ENCODE results near the gene ZBTB1. TPM values are rescaled to one million over a fixed set of nuclear protein-coding genes. Genes with fewer than 3 reads are reported as not detected.
A peak's percentile ranks its signal among the peaks of the same experiment; 100 is the strongest.

The ZBTB1 gene
- total and polyA plus RNA-seq, 10 of the 15 experiments (the other 5 are each of a cell fraction or from before 2014, with no cell fraction given): 12.3 to 127 (median 40.0) TPM

GRCh38 chr14:64503434-64504309 lies 898 bp upstream of the ZBTB1 start, which contains the start of gene ZBTB25 (continued):
- TF ChIP-seq EP300 (IDR thresholded peaks at IDR 0.05; ENCODE audit: borderline replicate concordance in 1 of 2, control insufficient read depth in 1 of 2, low read depth in 2 of 2, low read length in 2 of 2): peak; percentile 82 to 86
- no peak for TF ChIP-seq ZBTB40 (IDR thresholded peaks at IDR 0.05; ENCODE audit: borderline replicate concordance)
- no peak; the same call in 1 of the 2 replicates for TF ChIP-seq ASH2L (IDR thresholded peaks at IDR 0.05; ENCODE audit: borderline replicate concordance, low read depth)
- peak; percentile 75; the same call in 1 of the 2 replicates for TF ChIP-seq MXI1 (IDR thresholded peaks at IDR 0.05; ENCODE audit: low read depth, low read length)
- TF ChIP-seq IKZF2 (IDR thresholded peaks at IDR 0.05): peak in 1 of 2 experiments; percentile 48; a peak in 1 of 4 replicates
- TF ChIP-seq SUZ12 (IDR thresholded peaks at IDR 0.05; ENCODE audit: unreplicated experiment): no peak
- peak; percentile 86; the same call in 1 of the 2 replicates for TF ChIP-seq CHD1 (IDR thresholded peaks at IDR 0.05; ENCODE audit: low read depth, low read length)
- peak; percentile 81; the same call in 1 of the 2 replicates for TF ChIP-seq MAX (IDR thresholded peaks at IDR 0.05; ENCODE audit: low read depth, low read length)
- TF ChIP-seq PRDM15 (CRISPR knock-in tag; IDR thresholded peaks at IDR 0.05): peak; percentile 49; the same call in 1 of the 2 replicates
- peak; percentile 58; the same call in 1 of the 2 replicates for TF ChIP-seq PML (IDR thresholded peaks at IDR 0.05; ENCODE audit: low read length)
- TF ChIP-seq CREM (IDR thresholded peaks at IDR 0.05; ENCODE audit: low read depth): peak; percentile 75; the same call in 1 of the 2 replicates
- TF ChIP-seq SMC3 (IDR thresholded peaks at IDR 0.05; ENCODE audit: borderline replicate concordance, low read length): no peak
- no peak for TF ChIP-seq NFYB (IDR thresholded peaks at IDR 0.05; ENCODE audit: insufficient read depth, low read depth, low read length)
- TF ChIP-seq BCL11A (IDR thresholded peaks at IDR 0.05; ENCODE audit: low read depth, low read length): peak; percentile 59; the same call in 1 of the 2 replicates
- peak; percentile 74 for TF ChIP-seq USF2 (IDR thresholded peaks at IDR 0.05; ENCODE audit: borderline replicate concordance, low read depth, low read length)
- TF ChIP-seq ELK1 (IDR thresholded peaks at IDR 0.05; ENCODE audit: low read depth, low read length): no peak
- no peak for TF ChIP-seq WRNIP1 (IDR thresholded peaks at IDR 0.05; ENCODE audit: borderline replicate concordance, low read depth, low read length)

Measured in GM12878 (cell line).